Stimulated activated CD4-positive, alpha-beta T cell treated with anti-CD3 and anti-CD28 coated beads, Interleukin-12 subunit alpha, Interleukin-12 subunit beta, amount 100 ng/mL, for 4 hours (primary cell): Measurements from ENCODE around the gene RPL5.
A peak's percentile ranks its signal among the peaks of the same experiment; 100 is the strongest.
"Not testable (repeated sequence)": the region's sequence is repeated elsewhere in the genome, so short reads cannot be mapped to it uniquely, and the experiment has no call there.

Experiments used
- DNase-seq: peaks from one replicate; pipeline ENCODE4 v3.0.0-alpha.2; 2020

RPL5 gene

GRCh38 chr1:92831762-92832536, at the start of gene RPL5:
RPL5 (plus strand) TSS chr1:92832040; CDS start chr1:92832115, 75 bp downstream.
- DNase-seq = peak; percentile 96

- DNase-seq = not testable (repeated sequence)
These were observed 48.3 kb upstream of the RPL5 start for GRCh38 chr1:92783550-92783949.

- DNase-seq = no peak
These were observed 47.7 kb upstream of the RPL5 start for GRCh38 chr1:92784021-92784638.

- DNase-seq = peak; percentile 68
These were observed 47.0 kb upstream of the RPL5 start, which contains the start of gene EVI5 for GRCh38 chr1:92784639-92785500. EVI5 (minus strand) TSS chr1:92785108; CDS start chr1:92736546, 48,562 bp downstream.

- DNase-seq = no peak
These were observed 45.5 kb upstream of the RPL5 start for GRCh38 chr1:92786111-92786901.

- no peak for DNase-seq
These were observed 41.8 kb upstream of the RPL5 start for GRCh38 chr1:92790081-92790480.

- DNase-seq = no peak
These were observed 41.0 kb upstream of the RPL5 start for GRCh38 chr1:92790867-92791266.

GRCh38 chr1:92791487-92792066, 40.3 kb upstream of the RPL5 start:
- DNase-seq = no peak

- DNase-seq = no peak
These were observed 39.5 kb upstream of the RPL5 start for GRCh38 chr1:92792340-92792782.

GRCh38 chr1:92795166-92795565, 36.7 kb upstream of the RPL5 start:
- no peak for DNase-seq

GRCh38 chr1:92797297-92797696, 34.5 kb upstream of the RPL5 start:
- no peak for DNase-seq

- no peak for DNase-seq
These were observed 33.9 kb upstream of the RPL5 start for GRCh38 chr1:92797961-92798360.

GRCh38 chr1:92803140-92803887, 28.5 kb upstream of the RPL5 start:
- DNase-seq = no peak

- no peak for DNase-seq
These were observed 27.1 kb upstream of the RPL5 start for GRCh38 chr1:92804721-92805201.

- DNase-seq = no peak
These were observed 26.6 kb upstream of the RPL5 start for GRCh38 chr1:92805216-92805615.

GRCh38 chr1:92808381-92808780, 23.5 kb upstream of the RPL5 start:
- DNase-seq = no peak

GRCh38 chr1:92816732-92817131, 15.1 kb upstream of the RPL5 start:
- no peak for DNase-seq

GRCh38 chr1:92817137-92817697, 14.6 kb upstream of the RPL5 start:
- no peak for DNase-seq

GRCh38 chr1:92817986-92818764, 13.7 kb upstream of the RPL5 start:
- no peak for DNase-seq

- DNase-seq = no peak
These were observed 11.8 kb upstream of the RPL5 start for GRCh38 chr1:92820024-92820423.
